ENCODE results near the gene RESF1. TPM values are rescaled to one million over a fixed set of nuclear protein-coding genes. Genes with fewer than 3 reads are reported as not detected.

Gene RESF1
- total RNA-seq, 1 experiment from 2014 or later, result 64.7 TPM

DNA sequence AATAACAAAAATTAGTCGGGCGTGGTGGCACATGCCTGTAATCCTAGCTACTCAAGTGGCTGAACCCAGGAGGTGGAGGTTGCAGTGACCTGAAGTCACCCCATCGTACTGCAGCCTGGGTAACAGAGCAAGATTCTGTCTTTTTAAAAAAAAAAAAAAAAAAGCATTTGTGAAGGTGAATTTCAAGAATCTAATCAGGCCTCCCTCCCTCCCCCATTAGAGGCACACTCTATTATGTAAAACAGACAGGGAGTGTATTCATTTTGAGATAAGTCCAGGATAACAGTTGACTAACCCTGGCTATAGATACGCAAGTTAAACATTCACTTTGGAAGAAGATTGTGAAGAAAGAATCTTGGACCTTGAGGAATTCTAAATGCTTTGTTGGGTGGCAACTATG, 2.9 kb downstream of the RESF1 start:
- Histone ChIP-seq H3K4me1 (ENCODE audit: control insufficient read depth in 1 of 2, insufficient read depth in 2 of 2, low read length in 2 of 2) (peaks cover 21 to 35% of the 10 kb centered on the region in 2 experiments), H3K27ac (ENCODE audit: low read depth, low read length) (no peak overlapping the region), H4K20me1 (ENCODE audit: insufficient read depth) (no peaks in the 10 kb centered on the region), H2AFZ (ENCODE audit: low read depth, low read length, poor library complexity, severe bottlenecking) (no peak overlapping the region), H3K4me3 (replicated peaks in 1 of 2; ENCODE audit: low read depth in 1 of 2, low read length in 2 of 2) (no peak overlapping the region), H3K4me2 (ENCODE audit: low read length) (no peak overlapping the region), H3K9ac (ENCODE audit: low read length) (no peak overlapping the region), H3K79me2 (ENCODE audit: insufficient read depth, low read length) (peaks cover 74% of the 10 kb centered on the region), H3K27me3 (ENCODE audit: insufficient read depth, low read length) (no peaks in the 10 kb centered on the region), H3K36me3 (ENCODE audit: control insufficient read depth in 1 of 2, insufficient read depth in 2 of 2, low read length in 2 of 2) (peaks cover 8 to 27% of the 10 kb centered on the region in 2 experiments; a peak in 3 of 4 replicates), H3K9me2 (ENCODE audit: insufficient read depth) (no peaks in the 10 kb centered on the region), H3K9me3 (ENCODE audit: control insufficient read depth in 1 of 2, insufficient read depth in 1 of 2, low read depth in 1 of 2, low read length in 2 of 2) (no peaks in the 10 kb centered on the region)
- no TSS peak for BruUV-seq (replicated peaks)
- ATAC-seq (no peak), DNase-seq (ENCODE audit: low read depth, low spot score) (no peak)
- TF ChIP-seq SRF (IDR thresholded peaks at IDR 0.05; ENCODE audit: low read depth) (no peak), YY1 (IDR thresholded peaks at IDR 0.05; ENCODE audit: extremely low read depth, insufficient replicate concordance, low read depth, low read length) (no peak), FOSL1 (IDR thresholded peaks at IDR 0.05; ENCODE audit: low read depth) (no peak), JUND (IDR thresholded peaks at IDR 0.05) (no peak)
- TF ChIP-seq, protein P1, sequence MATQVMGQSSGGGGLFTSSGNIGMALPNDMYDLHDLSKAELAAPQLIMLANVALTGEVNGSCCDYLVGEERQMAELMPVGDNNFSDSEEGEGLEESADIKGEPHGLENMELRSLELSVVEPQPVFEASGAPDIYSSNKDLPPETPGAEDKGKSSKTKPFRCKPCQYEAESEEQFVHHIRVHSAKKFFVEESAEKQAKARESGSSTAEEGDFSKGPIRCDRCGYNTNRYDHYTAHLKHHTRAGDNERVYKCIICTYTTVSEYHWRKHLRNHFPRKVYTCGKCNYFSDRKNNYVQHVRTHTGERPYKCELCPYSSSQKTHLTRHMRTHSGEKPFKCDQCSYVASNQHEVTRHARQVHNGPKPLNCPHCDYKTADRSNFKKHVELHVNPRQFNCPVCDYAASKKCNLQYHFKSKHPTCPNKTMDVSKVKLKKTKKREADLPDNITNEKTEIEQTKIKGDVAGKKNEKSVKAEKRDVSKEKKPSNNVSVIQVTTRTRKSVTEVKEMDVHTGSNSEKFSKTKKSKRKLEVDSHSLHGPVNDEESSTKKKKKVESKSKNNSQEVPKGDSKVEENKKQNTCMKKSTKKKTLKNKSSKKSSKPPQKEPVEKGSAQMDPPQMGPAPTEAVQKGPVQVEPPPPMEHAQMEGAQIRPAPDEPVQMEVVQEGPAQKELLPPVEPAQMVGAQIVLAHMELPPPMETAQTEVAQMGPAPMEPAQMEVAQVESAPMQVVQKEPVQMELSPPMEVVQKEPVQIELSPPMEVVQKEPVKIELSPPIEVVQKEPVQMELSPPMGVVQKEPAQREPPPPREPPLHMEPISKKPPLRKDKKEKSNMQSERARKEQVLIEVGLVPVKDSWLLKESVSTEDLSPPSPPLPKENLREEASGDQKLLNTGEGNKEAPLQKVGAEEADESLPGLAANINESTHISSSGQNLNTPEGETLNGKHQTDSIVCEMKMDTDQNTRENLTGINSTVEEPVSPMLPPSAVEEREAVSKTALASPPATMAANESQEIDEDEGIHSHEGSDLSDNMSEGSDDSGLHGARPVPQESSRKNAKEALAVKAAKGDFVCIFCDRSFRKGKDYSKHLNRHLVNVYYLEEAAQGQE (IDR thresholded peaks at IDR 0.05; ENCODE audit: low read depth), result no peak
- ChIA-PET RAD21 (ENCODE audit: low non-redundant PET in 1 of 2, low total read pairs in 2 of 2, uncharacterized antibody in 2 of 2, unreplicated experiment in 2 of 2) (no interaction called here), POLR2A (no interaction called here), CTCF (no interaction called here)
- intact Hi-C loops (cut with micrococcal nuclease), result no loop called here

DNA sequence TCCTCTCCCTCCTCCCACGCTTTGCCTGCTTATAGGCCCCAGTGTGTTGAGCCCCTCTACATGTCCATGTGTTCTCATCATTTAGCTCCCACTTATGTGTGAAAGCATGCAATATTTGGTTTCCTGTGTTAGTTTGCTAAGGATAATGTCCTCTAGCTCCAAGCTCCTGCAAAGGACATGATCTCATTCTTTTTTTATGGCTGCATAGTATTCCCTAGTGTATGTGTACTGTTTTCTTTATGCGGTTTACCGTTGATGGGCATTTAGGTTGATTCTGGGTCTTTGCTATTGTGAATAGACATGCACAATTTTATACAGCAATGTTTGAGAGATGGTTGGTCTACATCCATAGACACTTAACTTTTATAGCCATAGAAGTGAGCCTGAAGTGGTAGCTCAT, 5.1 kb downstream of the RESF1 start:
- Histone ChIP-seq H4K20me1 (ENCODE audit: insufficient read depth) (no peaks in the 10 kb centered on the region), H3K27ac (ENCODE audit: low read depth, low read length) (no peak overlapping the region), H3K27me3 (ENCODE audit: insufficient read depth, low read length) (no peaks in the 10 kb centered on the region), H2AFZ (ENCODE audit: low read depth, low read length, poor library complexity, severe bottlenecking) (no peak overlapping the region), H3K9me2 (ENCODE audit: insufficient read depth) (no peaks in the 10 kb centered on the region), H3K4me1 (ENCODE audit: control insufficient read depth in 1 of 2, insufficient read depth in 2 of 2, low read length in 2 of 2) (peaks cover 15 to 26% of the 10 kb centered on the region in 2 experiments), H3K36me3 (ENCODE audit: control insufficient read depth in 1 of 2, insufficient read depth in 2 of 2, low read length in 2 of 2) (peaks cover 8 to 29% of the 10 kb centered on the region in 2 experiments; a peak in 3 of 4 replicates), H3K79me2 (ENCODE audit: insufficient read depth, low read length) (peaks cover 94% of the 10 kb centered on the region), H3K4me3 (replicated peaks in 1 of 2; ENCODE audit: low read depth in 1 of 2, low read length in 2 of 2) (no peak overlapping the region), H3K9me3 (ENCODE audit: control insufficient read depth in 1 of 2, insufficient read depth in 1 of 2, low read depth in 1 of 2, low read length in 2 of 2) (no peaks in the 10 kb centered on the region), H3K4me2 (ENCODE audit: low read length) (no peak overlapping the region), H3K9ac (ENCODE audit: low read length) (no peak overlapping the region)
- intact Hi-C loops (cut with micrococcal nuclease), result no loop called here
- DNase-seq (ENCODE audit: low read depth, low spot score), result no peak
- ChIA-PET RAD21 (ENCODE audit: low non-redundant PET in 1 of 2, low total read pairs in 2 of 2, uncharacterized antibody in 2 of 2, unreplicated experiment in 2 of 2) (no interaction called here), POLR2A (no interaction called here), CTCF (no interaction called here)
- no TSS peak for BruUV-seq (replicated peaks)
- no peak for ATAC-seq
- TF ChIP-seq TCF7L2 (IDR thresholded peaks at IDR 0.05; ENCODE audit: borderline replicate concordance, extremely low read depth, insufficient read depth, insufficient read length) (no peak), ZNF274 (IDR thresholded peaks at IDR 0.05; ENCODE audit: low read depth, low read length) (no peak), SRF (IDR thresholded peaks at IDR 0.05; ENCODE audit: low read depth) (no peak), POLR2A (IDR thresholded peaks at IDR 0.05; ENCODE audit: borderline replicate concordance, extremely low read depth, insufficient read depth, insufficient read length) (no peak), POLR2AphosphoS5 (IDR thresholded peaks at IDR 0.05; ENCODE audit: low read depth, low read length) (no peak), SP1 (IDR thresholded peaks at IDR 0.05; ENCODE audit: low read depth) (no peak), CBX3 (IDR thresholded peaks at IDR 0.05; ENCODE audit: low read depth) (no peak), JUND (IDR thresholded peaks at IDR 0.05) (no peak), EGR1 (IDR thresholded peaks at IDR 0.05; ENCODE audit: low read depth) (no peak), CEBPB (IDR thresholded peaks at IDR 0.05; ENCODE audit: low read depth) (no peak)
- TF ChIP-seq, protein P2, sequence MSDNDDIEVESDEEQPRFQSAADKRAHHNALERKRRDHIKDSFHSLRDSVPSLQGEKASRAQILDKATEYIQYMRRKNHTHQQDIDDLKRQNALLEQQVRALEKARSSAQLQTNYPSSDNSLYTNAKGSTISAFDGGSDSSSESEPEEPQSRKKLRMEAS (IDR thresholded peaks at IDR 0.05), result no peak
- TF ChIP-seq, protein P1 (IDR thresholded peaks at IDR 0.05; ENCODE audit: low read depth), result no peak

Measured in HCT116 (cell line).